ENCODE data around the gene SAMD1.

SAMD1 gene

GRCh38 chr19:14081797-14082674, 8.5 kb downstream of the SAMD1 start:
- peak overlapping the region; percentile 76 for H3K9ac ChIP-seq (ENCODE audit: low read length)
- no peaks in the 10 kb centered on the region for H3K27me3 ChIP-seq (ENCODE audit: low read depth, low read length)
- H3K4me3 ChIP-seq (ENCODE audit: low read length): peak overlapping the region; percentile 82
- H3K9me3 ChIP-seq (ENCODE audit: insufficient read depth, low read length): no peaks in the 10 kb centered on the region
- no peaks in the 10 kb centered on the region for H3K79me2 ChIP-seq (ENCODE audit: low read length)
- H3K27ac ChIP-seq (ENCODE audit: low read length): peak overlapping the region; percentile 20
- TF ChIP-seq EZH2phosphoT487 (IDR thresholded peaks at IDR 0.05; ENCODE audit: low read depth): no peak
- TF ChIP-seq CTCF (IDR thresholded peaks at IDR 0.05; ENCODE audit: low read depth, low read length): no peak
- H2AFZ ChIP-seq (ENCODE audit: low read depth, low read length): peak overlapping the region; percentile 66; the same call in 1 of the 2 replicates
- H3K4me2 ChIP-seq (ENCODE audit: low read length): peak overlapping the region; percentile 87
- peaks cover 14% of the 10 kb centered on the region for H3K4me1 ChIP-seq (ENCODE audit: low read length)
- peaks cover 3% of the 10 kb centered on the region for H3K36me3 ChIP-seq (replicated peaks; ENCODE audit: low read depth, low read length)
- H4K20me1 ChIP-seq (ENCODE audit: insufficient read depth, low read length): no peaks in the 10 kb centered on the region

DNA sequence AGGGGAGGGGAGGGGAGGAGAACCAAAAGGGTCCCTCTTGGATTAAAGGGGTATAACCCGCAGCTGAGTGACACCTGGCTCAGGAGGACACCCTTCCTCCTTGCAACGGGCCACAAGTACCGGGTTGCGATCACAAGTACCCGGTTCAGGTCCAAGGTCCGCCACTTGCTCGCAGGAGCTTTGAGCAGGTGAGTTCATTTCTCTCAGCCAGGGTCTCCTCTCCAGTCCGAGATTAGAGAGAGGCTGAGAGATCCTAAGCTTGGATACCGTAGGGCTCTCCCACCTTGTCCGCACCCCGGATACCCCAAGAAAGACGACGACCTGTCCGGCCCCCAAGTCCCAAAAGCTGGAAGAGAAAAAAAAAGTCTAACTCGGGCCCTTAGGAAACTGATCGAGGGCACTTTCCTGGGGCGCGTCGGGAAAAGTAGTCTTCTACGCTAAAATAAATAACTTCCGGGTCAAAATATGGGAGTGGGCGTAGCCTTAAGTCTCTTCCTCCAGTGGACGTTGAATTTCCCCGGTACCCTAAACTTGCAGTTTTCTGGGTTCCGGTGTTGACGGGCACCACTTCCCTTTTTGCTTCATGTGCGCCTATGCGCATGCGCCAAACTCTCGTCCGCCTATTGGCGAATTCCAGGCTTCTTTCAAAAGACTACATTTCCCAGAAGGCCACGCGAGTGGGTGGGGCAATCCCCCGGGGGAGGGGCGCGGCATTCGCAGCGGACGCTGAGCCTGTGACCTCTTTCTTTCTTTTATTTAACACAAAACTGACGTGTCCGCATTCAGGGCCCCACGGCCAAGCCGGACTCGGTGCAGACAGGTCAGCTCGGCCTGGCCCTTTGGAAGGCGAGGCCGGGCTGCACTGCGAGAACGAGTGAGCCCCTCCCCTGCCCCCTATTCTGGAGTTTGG, 9.4 kb downstream of the SAMD1 start:
- no peak for TF ChIP-seq EZH2phosphoT487 (IDR thresholded peaks at IDR 0.05; ENCODE audit: low read depth)
- no peak for TF ChIP-seq CTCF (IDR thresholded peaks at IDR 0.05; ENCODE audit: low read depth, low read length)
- Histone ChIP-seq H3K27me3 (ENCODE audit: low read depth, low read length) (no peaks in the 10 kb centered on the region), H3K4me3 (ENCODE audit: low read length) (peak overlapping the region; percentile 82), H3K79me2 (ENCODE audit: low read length) (no peaks in the 10 kb centered on the region), H3K36me3 (replicated peaks; ENCODE audit: low read depth, low read length) (no peaks in the 10 kb centered on the region), H4K20me1 (ENCODE audit: insufficient read depth, low read length) (no peaks in the 10 kb centered on the region), H3K9ac (ENCODE audit: low read length) (peak overlapping the region; percentile 76), H3K9me3 (ENCODE audit: insufficient read depth, low read length) (no peaks in the 10 kb centered on the region), H3K4me1 (ENCODE audit: low read length) (peaks cover 14% of the 10 kb centered on the region), H2AFZ (ENCODE audit: low read depth, low read length) (peak overlapping the region; percentile 66), H3K27ac (ENCODE audit: low read length) (peak overlapping the region; percentile 55), H3K4me2 (ENCODE audit: low read length) (peak overlapping the region; percentile 87)

DNA sequence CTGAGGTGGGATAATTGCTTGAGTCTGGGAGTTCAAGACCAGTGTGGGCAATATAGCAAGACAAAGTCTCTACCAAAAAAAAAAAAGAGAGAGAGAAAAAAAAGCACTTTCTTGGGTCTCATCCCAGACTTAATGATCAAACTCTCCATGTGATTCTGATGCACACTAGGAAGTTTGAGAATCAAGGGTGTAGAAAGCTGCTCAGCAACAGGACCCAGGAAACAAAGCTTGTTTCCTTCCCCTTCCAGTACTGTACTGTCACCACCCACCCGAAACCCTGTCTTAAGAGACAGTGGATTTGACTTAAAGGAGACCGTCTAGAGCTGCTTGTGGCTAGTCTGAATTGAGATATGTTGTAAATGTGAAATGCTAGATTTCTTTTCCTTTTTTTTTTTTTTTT, 12.1 kb downstream of the SAMD1 start:
- no peak overlapping the region for H3K9ac ChIP-seq (ENCODE audit: low read length)
- H3K4me2 ChIP-seq (ENCODE audit: low read length): no peak overlapping the region
- H3K27ac ChIP-seq (ENCODE audit: low read length): no peak overlapping the region
- TF ChIP-seq EZH2phosphoT487 (IDR thresholded peaks at IDR 0.05; ENCODE audit: low read depth) (no peak), CTCF (IDR thresholded peaks at IDR 0.05; ENCODE audit: low read depth, low read length) (no peak)
- peaks cover 26% of the 10 kb centered on the region for H3K4me1 ChIP-seq (ENCODE audit: low read length)
- no peak overlapping the region for H3K4me3 ChIP-seq (ENCODE audit: low read length)
- no peaks in the 10 kb centered on the region for H3K36me3 ChIP-seq (replicated peaks; ENCODE audit: low read depth, low read length)
- H3K27me3 ChIP-seq (ENCODE audit: low read depth, low read length): no peaks in the 10 kb centered on the region
- no peaks in the 10 kb centered on the region for H4K20me1 ChIP-seq (ENCODE audit: insufficient read depth, low read length)
- H2AFZ ChIP-seq (ENCODE audit: low read depth, low read length): no peak overlapping the region
- H3K79me2 ChIP-seq (ENCODE audit: low read length): no peaks in the 10 kb centered on the region
- H3K9me3 ChIP-seq (ENCODE audit: insufficient read depth, low read length): no peaks in the 10 kb centered on the region
